Right lobe of liver (tissue), 4 donors: ENCODE data around the gene TEX54.

Experiments used
- POLR2A ChIP-seq: fragments of 450-650 bp; IDR thresholded peaks from one replicate; pipeline ENCODE4 v1.6.1; 2017; ENCODE audit warnings: antibody characterized with exemption, mild to moderate bottlenecking
- TF ChIP-seq, protein P1 (sequence below), 4 donors: fragments of 200-600 bp in 3 of 4; fragments of 450-650 bp in 1 of 4; IDR thresholded peaks; one replicate each; pipeline versions ENCODE4 v1.5.1 to v1.8.0; 2016 to 2022; ENCODE audit warnings: antibody characterized with exemption in 4 of 4, mild to moderate bottlenecking in 2 of 4
- donor health status: DM: no; HTN: no; CAD: no.
- donor health status: DM: no; HTN: no; CAD: no.
- donor health status: DM: no; HTN: yes; CAD: no.

DNA sequence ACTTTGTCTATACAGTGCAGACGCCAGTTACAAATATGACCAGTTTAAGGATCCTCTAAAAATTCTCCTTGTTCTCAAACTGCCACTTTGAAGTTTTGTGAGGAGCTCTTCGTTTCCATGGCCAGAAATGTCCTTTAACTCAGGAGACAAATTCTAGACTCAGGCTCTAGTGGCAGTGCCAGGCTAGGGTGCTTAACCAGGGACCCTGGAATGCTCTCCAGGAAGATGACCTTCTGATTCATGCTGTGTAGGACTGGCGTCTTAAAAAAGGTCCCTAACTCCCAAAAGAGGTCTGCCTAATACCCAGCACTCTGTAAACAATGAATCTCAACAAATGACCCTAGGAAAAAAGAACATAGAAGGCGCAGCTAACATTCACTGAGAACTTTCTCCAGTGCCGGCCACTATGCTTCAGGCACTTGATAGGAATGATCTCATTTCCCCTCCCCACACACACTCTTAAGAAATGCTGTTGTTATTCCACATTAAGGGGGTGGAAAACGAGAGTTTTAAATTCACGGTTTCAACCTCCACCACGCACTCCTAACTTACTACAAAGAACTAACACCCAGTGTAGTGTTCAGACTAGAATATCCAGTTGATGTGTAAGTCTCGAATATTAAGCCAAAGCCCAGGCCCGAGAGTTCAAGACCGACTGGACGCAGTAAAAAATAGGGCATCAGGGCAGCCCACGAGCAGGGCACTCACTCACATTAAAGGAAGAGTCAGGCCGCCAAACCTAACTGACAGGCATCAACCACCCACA is 28.1 kb downstream of the TEX54 start:
- TF ChIP-seq, protein P1, sequence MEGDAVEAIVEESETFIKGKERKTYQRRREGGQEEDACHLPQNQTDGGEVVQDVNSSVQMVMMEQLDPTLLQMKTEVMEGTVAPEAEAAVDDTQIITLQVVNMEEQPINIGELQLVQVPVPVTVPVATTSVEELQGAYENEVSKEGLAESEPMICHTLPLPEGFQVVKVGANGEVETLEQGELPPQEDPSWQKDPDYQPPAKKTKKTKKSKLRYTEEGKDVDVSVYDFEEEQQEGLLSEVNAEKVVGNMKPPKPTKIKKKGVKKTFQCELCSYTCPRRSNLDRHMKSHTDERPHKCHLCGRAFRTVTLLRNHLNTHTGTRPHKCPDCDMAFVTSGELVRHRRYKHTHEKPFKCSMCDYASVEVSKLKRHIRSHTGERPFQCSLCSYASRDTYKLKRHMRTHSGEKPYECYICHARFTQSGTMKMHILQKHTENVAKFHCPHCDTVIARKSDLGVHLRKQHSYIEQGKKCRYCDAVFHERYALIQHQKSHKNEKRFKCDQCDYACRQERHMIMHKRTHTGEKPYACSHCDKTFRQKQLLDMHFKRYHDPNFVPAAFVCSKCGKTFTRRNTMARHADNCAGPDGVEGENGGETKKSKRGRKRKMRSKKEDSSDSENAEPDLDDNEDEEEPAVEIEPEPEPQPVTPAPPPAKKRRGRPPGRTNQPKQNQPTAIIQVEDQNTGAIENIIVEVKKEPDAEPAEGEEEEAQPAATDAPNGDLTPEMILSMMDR (IDR thresholded peaks at IDR 0.05), result no peak
- TF ChIP-seq POLR2A, result no peak
